ENCODE measurements around the gene ZNRF1.
A peak's percentile ranks its signal among the peaks of the same experiment; 100 is the strongest.
"Not testable (repeated sequence)": the region's sequence is repeated elsewhere in the genome, so short reads cannot be mapped to it uniquely, and the experiment has no call there.

Gene ZNRF1

GRCh38 chr16:74998481-74999218 lies at the start of gene ZNRF1:
ZNRF1 (plus strand) TSS chr16:74999024; CDS start chr16:74999672, 648 bp downstream.
- peak; percentile 77 for DNase-seq

- no peak for DNase-seq
These were observed 49.5 kb upstream of the ZNRF1 start for GRCh38 chr16:74949309-74949708.

- no peak for DNase-seq
These were observed 48.3 kb upstream of the ZNRF1 start for GRCh38 chr16:74950511-74950910.

GRCh38 chr16:74951206-74951605 lies 47.6 kb upstream of the ZNRF1 start:
- DNase-seq = no peak

- no peak for DNase-seq
These were observed 47.1 kb upstream of the ZNRF1 start for GRCh38 chr16:74951681-74952080.

- DNase-seq = no peak
These were observed 44.1 kb upstream of the ZNRF1 start for GRCh38 chr16:74954763-74955162.

- no peak for DNase-seq
These were observed 25.5 kb upstream of the ZNRF1 start for GRCh38 chr16:74973304-74973703.

- no peak for DNase-seq
These were observed 23.2 kb upstream of the ZNRF1 start for GRCh38 chr16:74975591-74975990.

GRCh38 chr16:74982256-74982655 lies 16.6 kb upstream of the ZNRF1 start:
- DNase-seq = no peak

GRCh38 chr16:74984194-74984528 lies 14.7 kb upstream of the ZNRF1 start:
- no peak for DNase-seq

- DNase-seq = peak; percentile 65
These were observed 14.1 kb upstream of the ZNRF1 start, which contains the start of gene WDR59 for GRCh38 chr16:74984529-74985296. WDR59 (minus strand) TSS chr16:74985123; CDS start chr16:74985017, 106 bp downstream.

- DNase-seq = no peak
These were observed 11.7 kb upstream of the ZNRF1 start for GRCh38 chr16:74987027-74987681.

GRCh38 chr16:74989864-74990263 lies 9.0 kb upstream of the ZNRF1 start:
- not testable (repeated sequence) for DNase-seq

GRCh38 chr16:74990832-74991231 lies 8.0 kb upstream of the ZNRF1 start:
- DNase-seq = no peak

- no peak for DNase-seq
These were observed 7.6 kb upstream of the ZNRF1 start for GRCh38 chr16:74991268-74991592.

- no peak for DNase-seq
These were observed 7.0 kb upstream of the ZNRF1 start for GRCh38 chr16:74991593-74992403.

GRCh38 chr16:74995986-74996385 lies 2.8 kb upstream of the ZNRF1 start:
- no peak for DNase-seq

GRCh38 chr16:74997042-74997491 lies 1.8 kb upstream of the ZNRF1 start:
- no peak for DNase-seq

- no peak for DNase-seq
These were observed 390 bp downstream of the ZNRF1 start for GRCh38 chr16:74999219-74999608.

- peak; percentile 21 for DNase-seq
These were observed 1.0 kb downstream of the ZNRF1 start for GRCh38 chr16:74999609-75000480.

GRCh38 chr16:75000481-75001081 lies 1.8 kb downstream of the ZNRF1 start:
- no peak for DNase-seq

- no peak for DNase-seq
These were observed 3.6 kb downstream of the ZNRF1 start for GRCh38 chr16:75002474-75002873.

Data from NCI-H1417 treated with DMSO at 0.1 percent for 48 hours (cell line).